ACHN (cell line): ENCODE measurements around the gene MRFAP1L1.
"Not testable (repeated sequence)": the region's sequence is repeated elsewhere in the genome, so short reads cannot be mapped to it uniquely, and the experiment has no call there.

Source experiments
- DNase-seq: peaks from one replicate; pipeline ENCODE4 v3.0.0-alpha.2; 2015
- in situ Hi-C: cut with HindIII; loops from 2 replicates; pipeline ENCODE4 v1.10.0; 2017; ENCODE audit warnings: low sequenced_read_pairs, low pct_ligation_motif_present, low pct_unique_long_range_greater_than_20kb

MRFAP1L1 gene

GRCh38 chr4:6709230-6710114 is at the start of gene MRFAP1L1:
Gene MRFAP1L1, minus strand, starts transcription at chr4:6709865. Its CDS starts 236 bp downstream, at chr4:6709629.
- in situ Hi-C loops: no loop called here
- DNase-seq: peak; percentile 95

GRCh38 chr4:6758728-6759127 is 49.1 kb upstream of the MRFAP1L1 start:
- in situ Hi-C loops: no loop called here
- no peak for DNase-seq

GRCh38 chr4:6756345-6756744 is 46.7 kb upstream of the MRFAP1L1 start:
- DNase-seq, in situ Hi-C loops: not testable (repeated sequence)

- in situ Hi-C loops: no loop called here
- DNase-seq: no peak
Observed at GRCh38 chr4:6755088-6755753, 45.6 kb upstream of the MRFAP1L1 start.

GRCh38 chr4:6754481-6755087 is 44.9 kb upstream of the MRFAP1L1 start:
- in situ Hi-C loops: no loop called here
- no peak for DNase-seq

GRCh38 chr4:6753891-6754290 is 44.2 kb upstream of the MRFAP1L1 start:
- no peak for DNase-seq
- in situ Hi-C loops: no loop called here

- in situ Hi-C loops: no loop called here
Observed at GRCh38 chr4:6753103-6753560, 43.5 kb upstream of the MRFAP1L1 start.

GRCh38 chr4:6752486-6752829 is 42.8 kb upstream of the MRFAP1L1 start:
- in situ Hi-C loops: no loop called here
- DNase-seq: no peak

More at GRCh38 chr4:6753103-6753560, 43.5 kb upstream of the MRFAP1L1 start:
- no peak for DNase-seq

GRCh38 chr4:6751611-6752485 is 42.2 kb upstream of the MRFAP1L1 start:
- in situ Hi-C loops: no loop called here
- no peak for DNase-seq

GRCh38 chr4:6750286-6751221 is 40.9 kb upstream of the MRFAP1L1 start:
- in situ Hi-C loops: no loop called here
- no peak for DNase-seq

- no peak for DNase-seq
- in situ Hi-C loops: no loop called here
Observed at GRCh38 chr4:6749340-6750171, 39.9 kb upstream of the MRFAP1L1 start.

GRCh38 chr4:6748286-6748685 is 38.6 kb upstream of the MRFAP1L1 start:
- in situ Hi-C loops: no loop called here
- no peak for DNase-seq

GRCh38 chr4:6747294-6748051 is 37.8 kb upstream of the MRFAP1L1 start:
- in situ Hi-C loops: no loop called here
- DNase-seq: no peak

GRCh38 chr4:6746721-6747293 is 37.1 kb upstream of the MRFAP1L1 start:
- in situ Hi-C loops: no loop called here
- DNase-seq: no peak

- no peak for DNase-seq
- in situ Hi-C loops: no loop called here
Observed at GRCh38 chr4:6742989-6743388, 33.3 kb upstream of the MRFAP1L1 start.

GRCh38 chr4:6742507-6742906 is 32.8 kb upstream of the MRFAP1L1 start:
- in situ Hi-C loops: no loop called here

More at GRCh38 chr4:6742507-6742906, 32.8 kb upstream of the MRFAP1L1 start:
- no peak for DNase-seq
